Activated naive CD4-positive, alpha-beta T cell treated with anti-CD3 and anti-CD28 coated beads for 36 hours (primary cell): Measurements from ENCODE around the gene GPS1. TPM values are rescaled to one million over a fixed set of nuclear protein-coding genes. Genes with fewer than 3 reads are reported as not detected.

ENCODE experiments used
- CTCF ChIA-PET: fragments of 350-600 bp; sonication (Branson Sonifier 250); formaldehyde crosslinking; loops from one replicate; lab custom pipeline; 2021; ENCODE audit warnings: antibody characterized with exemption; lab: Charles Lee
- DNase-seq: peaks from one replicate; pipeline ENCODE4 v3.0.0-alpha.2; 2020
- H3K27ac Mint-ChIP-seq: one replicate; pipeline ENCODE4 v1.8.0; 2021; ENCODE audit warnings: mild to moderate bottlenecking, mixed read lengths
- H3K27me3 Mint-ChIP-seq: one replicate; pipeline ENCODE4 v1.8.0; 2021; ENCODE audit warnings: low read depth, mixed read lengths
- H3K36me3 Mint-ChIP-seq: one replicate; pipeline ENCODE4 v1.8.0; 2021; ENCODE audit warnings: low read depth, mixed read lengths
- H3K4me1 Mint-ChIP-seq: one replicate; pipeline ENCODE4 v1.8.0; 2021; ENCODE audit warnings: low read depth, mixed read lengths
- H3K4me3 Mint-ChIP-seq: one replicate; pipeline ENCODE4 v1.8.0; 2021; ENCODE audit warnings: mild to moderate bottlenecking, moderate library complexity, mixed read lengths
- H3K9me3 Mint-ChIP-seq: one replicate; pipeline ENCODE4 v1.8.0; 2021; ENCODE audit warnings: mixed read lengths
- intact Hi-C: fragments of 100-400 bp; cut with micrococcal nuclease; formaldehyde crosslinking; loops from one replicate; pipeline ENCODE4 v1.15.1; 2023
- total RNA-seq, 2 experiments: library from RNA; stranded (reverse); gene quantifications; one replicate each; pipeline ENCODE4 v1.2.3, GENCODE V29; 2021

GPS1 gene
- total RNA-seq, 2 experiments from 2014 or later, result 91.0 to 91.3 TPM

DNA sequence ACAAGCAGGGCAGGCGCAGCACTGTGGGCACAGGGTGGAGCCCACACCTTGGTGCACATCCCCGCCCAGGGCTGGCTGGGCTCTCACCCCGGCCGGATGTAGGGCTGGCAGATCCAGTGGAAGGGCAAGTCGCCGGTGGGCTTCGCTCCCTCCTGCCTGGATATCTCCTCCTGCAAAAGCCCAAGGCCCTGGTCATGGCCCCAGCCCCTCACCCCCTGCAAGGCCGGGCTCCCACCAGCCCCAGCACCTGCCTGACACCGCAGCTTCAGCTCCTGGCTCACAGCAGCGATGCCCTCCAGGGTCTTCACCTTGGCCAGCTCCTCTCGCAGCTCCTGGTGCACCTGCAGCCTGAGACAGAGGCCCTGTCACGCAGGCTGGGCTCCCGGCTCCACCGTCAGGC lies 8.9 kb downstream of the GPS1 start:
- intact Hi-C loops, result no loop called here
- Mint-ChIP-seq H3K27me3 (no peaks in the 10 kb centered on the region), H3K9me3 (no peaks in the 10 kb centered on the region), H3K27ac (no peak overlapping the region), H3K4me1 (peaks cover 7% of the 10 kb centered on the region), H3K36me3 (peaks cover 2% of the 10 kb centered on the region), H3K4me3 (no peak overlapping the region)
- DNase-seq, result no peak
- CTCF ChIA-PET, result no interaction called here

DNA sequence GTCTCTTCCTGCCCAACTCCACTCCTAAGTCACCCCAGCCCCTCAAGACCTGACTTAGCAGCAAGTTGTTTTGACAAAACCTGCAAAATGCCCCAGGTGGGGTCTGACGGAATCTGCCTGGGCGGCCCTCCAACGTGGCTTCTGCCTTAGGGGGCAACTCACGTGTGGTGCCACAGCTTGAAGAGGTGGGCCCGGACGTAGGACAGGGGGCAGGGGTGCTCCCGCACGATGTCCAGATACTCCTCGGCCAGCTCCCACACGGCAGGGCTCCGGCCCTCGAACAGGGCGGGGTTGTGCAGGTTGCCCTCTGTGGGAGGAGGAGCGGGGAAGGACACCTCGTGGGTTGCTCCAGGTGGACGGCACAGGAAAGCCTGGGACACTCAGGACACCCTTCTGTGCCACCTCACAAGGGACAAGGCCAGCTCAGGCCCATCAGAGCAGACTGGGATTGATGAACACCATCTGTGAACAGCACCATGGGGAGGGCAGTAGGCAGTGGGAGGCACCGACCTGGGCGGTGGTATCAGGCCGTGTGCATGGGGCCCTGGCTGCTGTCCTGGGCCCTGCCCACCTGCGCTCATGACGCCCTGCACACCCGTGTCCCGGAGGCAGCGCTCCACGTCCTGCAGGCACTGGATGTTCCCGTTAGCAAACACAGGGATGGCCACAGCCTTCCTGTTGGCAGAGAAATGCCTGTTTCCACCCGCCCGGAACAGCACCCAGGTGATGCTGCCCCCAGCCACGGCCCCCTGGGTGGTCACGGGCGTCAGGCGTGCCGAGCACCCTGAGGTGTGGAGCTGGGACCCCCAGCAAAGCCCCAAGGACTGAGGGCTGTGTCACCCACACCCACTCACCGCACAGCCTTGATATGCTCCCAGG lies 9.6 kb downstream of the GPS1 start:
- Mint-ChIP-seq H3K36me3 (peaks cover 2% of the 10 kb centered on the region), H3K27ac (no peak overlapping the region), H3K9me3 (no peaks in the 10 kb centered on the region), H3K27me3 (no peaks in the 10 kb centered on the region), H3K4me1 (peaks cover 10% of the 10 kb centered on the region), H3K4me3 (no peak overlapping the region)
- CTCF ChIA-PET, result no interaction called here
- no peak for DNase-seq
- intact Hi-C loops, result no loop called here

DNA sequence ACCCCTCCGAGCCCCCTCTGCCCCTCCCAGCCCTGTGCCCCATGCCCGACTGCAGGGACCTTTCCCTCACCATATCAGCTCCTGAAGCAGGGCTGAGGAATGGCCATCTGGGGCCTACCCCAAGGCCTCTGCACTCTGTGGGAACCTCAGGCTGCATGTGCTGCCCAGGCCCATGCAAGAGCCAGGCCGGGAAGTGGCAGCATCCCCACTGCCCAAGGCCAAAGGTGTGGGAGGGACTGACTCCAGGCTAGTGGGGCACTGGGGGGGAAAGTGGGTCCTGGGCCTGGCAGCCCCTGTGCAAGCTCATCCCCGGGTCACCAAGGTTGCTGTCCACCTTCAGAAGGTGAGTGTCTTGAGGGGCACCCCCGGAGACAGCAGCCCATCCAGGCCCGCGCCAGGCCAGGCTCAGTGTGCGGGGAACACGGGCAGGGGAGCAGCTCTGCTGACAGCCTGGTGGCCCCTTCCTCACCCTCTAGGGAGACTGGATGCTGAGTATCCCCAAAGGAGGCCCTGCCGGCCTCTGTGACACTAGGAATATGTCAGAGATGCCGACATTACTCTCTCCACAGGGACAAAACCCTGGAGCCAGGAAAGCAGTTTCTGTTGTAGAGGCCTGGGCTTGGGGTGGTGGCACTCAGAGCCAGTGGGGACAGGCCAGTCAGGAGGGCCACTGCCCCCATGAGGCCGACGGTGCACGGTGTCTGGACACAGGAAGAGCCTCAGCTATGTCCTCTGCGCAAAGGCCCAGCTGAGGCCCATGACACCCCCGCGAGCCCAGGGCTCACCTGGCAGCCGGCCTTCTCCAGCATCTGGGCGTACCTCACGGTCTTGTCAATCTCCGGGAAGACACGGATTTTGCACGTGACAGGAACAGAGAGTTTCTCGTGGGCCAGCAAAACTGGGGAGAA lies 10.6 kb downstream of the GPS1 start:
- DNase-seq, result no peak
- intact Hi-C loops, result no loop called here
- Mint-ChIP-seq H3K4me3 (no peak overlapping the region), H3K4me1 (peaks cover 14% of the 10 kb centered on the region), H3K36me3 (peaks cover 2% of the 10 kb centered on the region), H3K27ac (no peak overlapping the region), H3K27me3 (no peaks in the 10 kb centered on the region), H3K9me3 (no peaks in the 10 kb centered on the region)
- CTCF ChIA-PET, result no interaction called here

DNA sequence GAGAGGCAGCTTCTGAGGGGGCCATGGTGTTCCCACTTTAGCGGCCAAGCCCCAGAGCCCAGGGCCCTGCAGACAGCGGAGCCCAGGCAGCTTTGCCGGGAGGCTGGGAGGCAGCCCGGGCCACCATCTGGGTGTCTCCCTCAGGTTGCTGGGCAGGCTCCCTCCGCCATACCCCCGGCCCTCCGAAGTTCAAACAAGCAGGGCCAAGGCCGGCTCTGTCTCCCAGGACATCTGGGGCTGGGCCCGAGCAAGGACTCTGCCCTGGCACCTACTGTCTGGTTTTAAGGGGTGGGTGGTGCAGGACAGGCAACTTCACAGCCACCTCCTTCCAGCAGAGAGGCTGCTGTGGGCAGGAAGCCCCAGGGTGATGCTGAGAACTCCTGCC lies 11.3 kb downstream of the GPS1 start:
- CTCF ChIA-PET, result no interaction called here
- Mint-ChIP-seq H3K4me3 (no peak overlapping the region), H3K36me3 (no peaks in the 10 kb centered on the region), H3K27ac (no peak overlapping the region), H3K27me3 (no peaks in the 10 kb centered on the region), H3K4me1 (peaks cover 14% of the 10 kb centered on the region), H3K9me3 (no peaks in the 10 kb centered on the region)
- intact Hi-C loops, result no loop called here
- DNase-seq, result no peak

DNA sequence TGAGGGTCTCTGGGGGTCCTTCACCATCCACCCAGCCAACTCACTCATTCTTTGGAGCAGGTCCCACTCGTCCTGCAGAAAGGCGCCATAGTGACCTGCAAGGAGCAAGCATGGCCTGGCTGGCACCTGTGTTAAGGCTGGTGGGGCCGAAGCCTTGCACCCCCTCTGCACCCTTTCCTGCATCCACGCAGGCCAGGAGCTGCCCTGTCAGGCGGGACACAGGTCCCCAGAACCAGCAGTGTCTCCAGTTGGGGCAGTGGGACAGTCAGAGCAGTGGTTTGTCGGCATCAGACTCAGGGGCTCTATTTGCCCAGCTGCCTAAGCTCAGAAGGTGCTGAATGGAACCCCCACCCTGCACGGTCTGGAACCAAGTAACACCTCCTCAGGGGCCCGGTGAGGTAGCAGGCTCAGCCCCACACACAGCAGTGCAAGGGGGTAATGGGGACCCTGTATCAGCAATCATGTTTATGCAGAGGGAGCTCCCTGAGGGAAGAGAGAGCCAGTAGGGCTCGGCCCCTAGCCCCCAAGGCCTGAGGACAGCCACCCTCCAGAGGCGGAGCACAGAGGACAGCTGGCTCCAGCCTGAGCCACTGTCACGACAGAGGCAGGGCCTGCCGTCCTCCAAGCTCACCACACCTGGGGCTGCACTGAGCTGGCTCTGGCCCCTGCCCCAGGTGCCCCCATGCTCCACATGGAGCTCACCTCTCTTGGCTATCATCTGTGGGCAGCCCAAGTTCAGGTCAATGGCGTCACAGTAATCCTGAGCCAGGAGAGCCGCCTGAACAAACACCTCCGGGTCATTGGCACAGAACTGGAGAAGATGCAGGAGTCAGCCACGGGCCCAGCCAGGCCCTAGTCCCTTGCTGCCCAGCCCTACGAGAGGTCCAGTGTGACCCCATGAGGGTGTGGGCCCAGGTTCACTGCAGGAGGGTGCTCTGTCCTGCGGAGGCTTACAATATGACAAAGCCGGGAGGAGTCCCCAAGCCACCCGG lies 12.0 kb downstream of the GPS1 start:
- Mint-ChIP-seq H3K27me3 (no peaks in the 10 kb centered on the region), H3K36me3 (no peaks in the 10 kb centered on the region), H3K27ac (peak overlapping the region; percentile 50), H3K4me3 (peak overlapping the region; percentile 71), H3K4me1 (peaks cover 14% of the 10 kb centered on the region), H3K9me3 (no peaks in the 10 kb centered on the region)
- no peak for DNase-seq
- intact Hi-C loops, result loop anchor here (2.0 kb wide), 1 partner anchor 35 kb away; the partner anchor contains the start of gene FASN
- CTCF ChIA-PET, result interaction anchor here (0.6 kb wide), 1 partner anchor 96 kb away, joined by 3 read pairs; no protein-coding TSS in a partner anchor

DNA sequence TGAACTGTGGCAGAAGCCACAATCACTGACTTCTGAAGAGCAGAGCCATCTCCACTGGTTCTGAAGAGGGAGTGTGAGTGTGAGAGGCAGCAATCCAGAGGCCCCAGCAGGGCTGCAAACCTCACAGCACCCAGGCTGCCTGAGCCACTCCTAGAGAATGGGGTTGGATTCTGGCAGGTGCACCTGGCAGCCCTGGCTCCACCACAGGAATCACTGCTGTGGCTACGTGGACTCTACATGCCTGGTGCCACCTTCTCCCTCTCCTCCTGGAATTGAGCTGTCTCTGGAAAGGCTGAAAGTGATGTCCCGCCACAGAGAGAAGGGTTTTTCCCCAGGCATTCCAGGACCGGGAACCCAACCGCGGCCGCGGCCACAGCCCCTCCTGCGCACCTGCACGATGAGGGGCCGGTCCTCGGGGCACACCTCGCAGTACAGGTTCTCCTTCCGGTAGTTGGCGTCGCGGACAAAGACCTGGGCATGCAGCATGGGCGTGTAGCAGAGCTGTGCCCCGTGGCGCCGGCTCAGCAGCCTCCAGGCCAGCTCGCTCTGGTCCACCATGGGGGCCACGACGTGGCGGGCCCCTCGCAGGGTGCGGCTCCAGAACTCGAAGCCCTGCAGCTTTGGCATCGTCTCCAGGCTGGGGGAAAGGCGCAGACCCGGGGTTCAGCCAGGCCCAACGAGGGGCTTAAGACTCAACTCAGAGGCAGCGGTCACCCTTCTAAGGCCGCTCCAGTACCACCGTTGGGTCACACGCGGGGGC lies 12.9 kb downstream of the GPS1 start:
- H3K4me3 Mint-ChIP-seq, result peak overlapping the region; percentile 71
- no peaks in the 10 kb centered on the region for H3K9me3 Mint-ChIP-seq
- no peak for DNase-seq
- H3K4me1 Mint-ChIP-seq, result peaks cover 14% of the 10 kb centered on the region
- H3K27me3 Mint-ChIP-seq, result no peaks in the 10 kb centered on the region
- intact Hi-C loops, result loop anchor here (2.0 kb wide), 1 partner anchor 34 kb away; the partner anchor contains the start of gene FASN
- CTCF ChIA-PET, result interaction anchor here (1.8 kb wide), 1 partner anchor 8 kb away, joined by 4 read pairs; no protein-coding TSS in a partner anchor
- peak overlapping the region; percentile 50 for H3K27ac Mint-ChIP-seq
- H3K36me3 Mint-ChIP-seq, result no peaks in the 10 kb centered on the region

DNA sequence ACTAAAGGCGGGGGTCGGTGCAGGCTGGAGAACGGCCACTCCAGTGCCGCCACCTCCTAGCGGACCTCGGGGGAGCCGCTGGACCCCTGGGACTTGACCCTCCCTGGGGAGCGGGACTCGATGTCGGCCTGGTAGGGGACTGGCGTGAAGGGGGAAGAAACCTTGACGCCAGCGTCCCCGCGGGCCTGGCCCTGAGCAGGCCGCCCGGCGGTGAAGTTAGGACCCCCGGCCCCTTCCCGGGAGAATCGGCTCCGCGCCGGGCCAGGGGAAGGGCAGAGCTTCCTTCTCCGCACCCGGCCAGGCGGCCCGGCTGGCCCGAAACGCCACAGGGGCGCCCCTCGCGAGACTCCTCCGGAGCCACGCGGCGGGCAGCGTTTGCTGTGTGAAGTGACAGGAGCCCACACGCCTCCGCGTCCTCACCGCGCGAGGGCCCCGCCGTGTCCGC lies 13.5 kb downstream of the GPS1 start:
- H3K27ac Mint-ChIP-seq, result no peak overlapping the region
- peak overlapping the region; percentile 71 for H3K4me3 Mint-ChIP-seq
- no peaks in the 10 kb centered on the region for H3K27me3 Mint-ChIP-seq
- no peaks in the 10 kb centered on the region for H3K9me3 Mint-ChIP-seq
- CTCF ChIA-PET, result interaction anchor here (0.6 to 1.8 kb wide), 2 partner anchors 8 to 9 kb away, joined by 4 read pairs; no protein-coding TSS in a partner anchor
- intact Hi-C loops, result loop anchor here (2.0 kb wide), 1 partner anchor 34 kb away; the partner anchor contains the start of gene FASN
- H3K4me1 Mint-ChIP-seq, result peaks cover 14% of the 10 kb centered on the region
- DNase-seq, result no peak
- no peaks in the 10 kb centered on the region for H3K36me3 Mint-ChIP-seq

DNA sequence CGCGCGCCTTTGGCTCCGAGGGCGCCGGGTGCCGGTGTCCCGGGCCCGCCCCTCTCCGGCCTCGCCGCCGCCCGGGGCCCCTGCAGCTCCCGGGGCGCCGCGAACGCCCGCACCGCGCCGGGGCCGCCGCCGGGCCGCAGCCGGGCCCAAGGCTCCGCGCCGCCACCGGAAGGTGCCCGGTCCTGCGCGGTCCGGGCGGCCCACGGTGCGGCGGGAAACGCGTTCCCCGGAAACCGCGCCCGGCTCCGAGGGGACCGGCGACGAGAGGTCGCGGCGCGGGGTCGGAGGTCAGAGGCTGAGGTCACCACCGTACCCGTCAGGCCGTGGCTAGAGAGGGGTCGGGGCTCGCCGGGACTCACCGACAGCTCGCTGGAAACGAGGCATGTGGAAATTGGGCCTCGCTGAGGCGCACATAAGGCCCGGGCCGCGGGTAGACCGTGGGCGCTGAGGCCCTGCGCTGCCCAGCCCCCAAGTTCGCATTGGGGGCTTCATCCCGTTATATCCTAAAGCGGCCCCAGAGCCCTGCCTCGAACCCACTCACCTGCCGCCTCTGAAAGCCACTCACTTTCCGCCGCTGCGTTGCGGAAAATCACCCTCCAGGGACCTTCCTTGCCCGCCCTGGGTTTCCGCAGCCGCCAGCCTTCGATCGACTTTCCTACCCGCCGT lies 14.1 kb downstream of the GPS1 start, which contains the start of gene DUS1L:
DUS1L (minus strand) TSS at position 167 of the 666 bp plus-strand sequence. CDS start 745 bp downstream, outside the sequence.
- intact Hi-C loops, result loop anchor here (2.0 kb wide), 1 partner anchor 33 kb away; the partner anchor contains the start of gene FASN
- Mint-ChIP-seq H3K36me3 (no peaks in the 10 kb centered on the region), H3K4me3 (peak within 1 kb of the TSS; percentile 87), H3K4me1 (peaks cover 14% of the 10 kb centered on the region), H3K9me3 (no peaks in the 10 kb centered on the region), H3K27ac (peak within 1 kb of the TSS; percentile 90), H3K27me3 (no peaks in the 10 kb centered on the region)
- peak; percentile 74 for DNase-seq
- CTCF ChIA-PET, result interaction anchor here (0.6 to 1.8 kb wide), 3 partner anchors 8 to 36 kb away, joined by 4 to 8 read pairs (median 4); no protein-coding TSS in a partner anchor

DNA sequence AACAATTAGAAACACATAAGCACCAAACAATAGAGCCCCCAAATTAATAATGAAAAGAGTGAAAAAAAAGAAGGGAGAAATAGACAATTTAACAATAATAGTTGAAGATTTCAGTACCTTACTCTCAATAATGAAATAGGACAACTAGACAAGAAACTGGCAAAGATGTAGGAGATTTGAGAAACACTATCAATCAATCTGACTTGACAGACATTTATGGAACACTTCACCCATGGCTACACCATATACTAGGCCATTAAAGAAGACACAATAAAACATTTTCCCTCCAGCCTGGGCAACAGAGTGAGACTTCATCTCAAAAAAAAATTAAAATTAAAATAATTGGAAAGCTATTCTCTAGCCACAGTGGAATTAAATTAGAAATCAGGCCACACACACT lies 18.9 kb downstream of the GPS1 start:
- DNase-seq, result no peak
- H3K36me3 Mint-ChIP-seq, result no peaks in the 10 kb centered on the region
- peaks cover 7% of the 10 kb centered on the region for H3K4me1 Mint-ChIP-seq
- no peaks in the 10 kb centered on the region for H3K9me3 Mint-ChIP-seq
- no peaks in the 10 kb centered on the region for H3K27me3 Mint-ChIP-seq
- peak overlapping the region; percentile 26 for H3K27ac Mint-ChIP-seq
- intact Hi-C loops, result no loop called here
- CTCF ChIA-PET, result interaction anchor here (0.6 to 0.7 kb wide), 2 partner anchors 11 to 370 kb away, joined by 3 to 4 read pairs; no protein-coding TSS in a partner anchor
- H3K4me3 Mint-ChIP-seq, result no peak overlapping the region

DNA sequence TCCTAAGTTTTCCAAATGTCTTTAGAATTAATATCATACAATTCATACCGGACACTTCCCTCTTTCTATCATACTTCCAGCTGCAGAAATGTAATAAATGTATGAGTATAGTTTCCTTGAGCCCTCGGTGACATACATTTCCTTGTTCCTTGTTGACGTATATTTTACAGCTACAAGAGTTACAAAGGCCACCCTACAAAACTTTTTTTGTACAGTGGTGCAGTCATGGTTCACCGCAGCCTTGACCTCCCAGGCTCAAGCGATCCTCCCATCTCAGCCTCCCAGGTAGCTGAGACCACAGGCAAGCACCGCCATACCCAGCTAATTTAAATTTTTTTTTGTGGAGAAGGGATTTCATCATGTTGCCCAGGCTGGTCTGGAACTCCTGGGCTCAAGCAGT lies 21.1 kb downstream of the GPS1 start:
- H3K27me3 Mint-ChIP-seq, result no peaks in the 10 kb centered on the region

More for the DNA sequence above, 21.1 kb downstream of the GPS1 start:
- H3K4me3 Mint-ChIP-seq, result no peak overlapping the region
- H3K27ac Mint-ChIP-seq, result no peak overlapping the region
- H3K9me3 Mint-ChIP-seq, result no peaks in the 10 kb centered on the region
- CTCF ChIA-PET, result interaction anchor here (0.6 to 1.0 kb wide), 2 partner anchors 52 to 54 kb away, joined by 3 read pairs; no protein-coding TSS in a partner anchor
- no peak for DNase-seq
- no peaks in the 10 kb centered on the region for H3K36me3 Mint-ChIP-seq
- H3K4me1 Mint-ChIP-seq, result no peaks in the 10 kb centered on the region
- intact Hi-C loops, result no loop called here
